HepG2 (cell line): Measurements from ENCODE around the gene TULP4. TPM values are rescaled to one million over a fixed set of nuclear protein-coding genes. Genes with fewer than 3 reads are reported as not detected.

Source experiments
- BCLAF1 ChIP-seq: fragments of 450-650 bp; IDR thresholded peaks from 2 replicates; pipeline ENCODE4 v1.6.1; 2017; ENCODE audit warnings: mild to moderate bottlenecking
- polyA plus RNA-seq, 8 experiments: library from polyadenylated mRNA; depleted of rRNA in 3 of 8; stranded (reverse) in 7 of 8; unstranded in 1 of 8; fragments of >200 nt; fragmentation: Illumina TruSeq in 4 of 8; extraction: Trizol in 4 of 8; gene quantifications; 2 replicates each; pipeline versions ENCODE4 v1.2.1 to v1.2.3, GENCODE V29; 2011 to 2016; ENCODE audit warnings: low read depth in 4 of 8, missing spikeins in 1 of 8, mixed read lengths in 1 of 8; ENCODE audit not compliant: insufficient read depth in 1 of 8
- total RNA-seq, 5 experiments: library from RNA; depleted of rRNA; stranded (reverse); fragments of >200 nt; fragmentation: Illumina TruSeq; extraction: Trizol; gene quantifications; 2 replicates each; pipeline ENCODE4 v1.2.3, GENCODE V29; 2016; ENCODE audit warnings: low read depth in 1 of 5
- TF ChIP-seq, protein P1 (sequence below), 2 experiments: sonication (generic) in 1 of 2; formaldehyde crosslinking in 1 of 2; IDR thresholded peaks; 2 replicates each; pipeline versions ENCODE4 v1.4.0 to v1.6.1; 2016 to 2020; ENCODE audit warnings: borderline replicate concordance in 1 of 2, low read depth in 1 of 2, mild to moderate bottlenecking in 1 of 2, missing genetic modification reagents in 1 of 2

Gene TULP4
- total and polyA plus RNA-seq, 2 of the 13 experiments (the other 11 are each of a cell fraction or from before 2014, with no cell fraction given) = 21.1 to 122 TPM

GRCh38 chr6:158322724-158323560, 10.7 kb downstream of the TULP4 start (continued):
- TF ChIP-seq, protein P1, sequence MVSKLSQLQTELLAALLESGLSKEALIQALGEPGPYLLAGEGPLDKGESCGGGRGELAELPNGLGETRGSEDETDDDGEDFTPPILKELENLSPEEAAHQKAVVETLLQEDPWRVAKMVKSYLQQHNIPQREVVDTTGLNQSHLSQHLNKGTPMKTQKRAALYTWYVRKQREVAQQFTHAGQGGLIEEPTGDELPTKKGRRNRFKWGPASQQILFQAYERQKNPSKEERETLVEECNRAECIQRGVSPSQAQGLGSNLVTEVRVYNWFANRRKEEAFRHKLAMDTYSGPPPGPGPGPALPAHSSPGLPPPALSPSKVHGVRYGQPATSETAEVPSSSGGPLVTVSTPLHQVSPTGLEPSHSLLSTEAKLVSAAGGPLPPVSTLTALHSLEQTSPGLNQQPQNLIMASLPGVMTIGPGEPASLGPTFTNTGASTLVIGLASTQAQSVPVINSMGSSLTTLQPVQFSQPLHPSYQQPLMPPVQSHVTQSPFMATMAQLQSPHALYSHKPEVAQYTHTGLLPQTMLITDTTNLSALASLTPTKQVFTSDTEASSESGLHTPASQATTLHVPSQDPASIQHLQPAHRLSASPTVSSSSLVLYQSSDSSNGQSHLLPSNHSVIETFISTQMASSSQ (IDR thresholded peaks at IDR 0.05; ENCODE audit: low read depth) = no peak; the same call in none of the 2 replicates
- TF ChIP-seq, protein P1 (CRISPR knock-in tag; IDR thresholded peaks at IDR 0.05; ENCODE audit: borderline replicate concordance) = peak; percentile 77
- no peak for TF ChIP-seq BCLAF1
